Neural cell (in vitro differentiated cells): Measurements from ENCODE around the gene TESK1.

ENCODE experiments used
- CTCF ChIP-seq: fragments of 450-650 bp; IDR thresholded peaks from 2 replicates; pipeline ENCODE4 v1.5.1; 2014; ENCODE audit warnings: antibody characterized with exemption, mild to moderate bottlenecking, moderate library complexity; ENCODE audit not compliant: poor library complexity, severe bottlenecking
- EZH2 ChIP-seq: fragments of 200-600, 300-800 bp; shearing (Covaris generic), sonication (generic); IDR thresholded peaks from 2 replicates; pipeline ENCODE4 v1.6.1; 2014; ENCODE audit warnings: antibody characterized with exemption, low read length, borderline replicate concordance, mild to moderate bottlenecking; ENCODE audit not compliant: insufficient read depth, poor library complexity, severe bottlenecking
- POLR2AphosphoS5 ChIP-seq: IDR thresholded peaks from 2 replicates; pipeline ENCODE4 v1.6.1; 2012

GRCh38 chr9:35636135-35636876 lies 31.2 kb downstream of the TESK1 start:
- TF ChIP-seq CTCF, result no peak
- no peak for TF ChIP-seq POLR2AphosphoS5
- TF ChIP-seq EZH2, result no peak
